HAP-1 (cell line): ENCODE measurements around the gene RAB36.

Experiments
- DNase-seq, 2 experiments: peaks; one replicate each; pipeline ENCODE4 v3.0.0-alpha.2; 2016 to 2020; ENCODE audit warnings: low spot score in 2 of 2
- H3K27me3 ChIP-seq: fragments of 250-450 bp; sonication (Bioruptor Pico); 2 replicates; pipeline ENCODE4 v1.5.1; 2020; ENCODE audit warnings: low read depth, mild to moderate bottlenecking, moderate library complexity
- H3K36me3 ChIP-seq: fragments of 250-450 bp; sonication (Bioruptor Pico); replicated peaks from 2 replicates; pipeline ENCODE4 v1.5.1; 2020; ENCODE audit warnings: mild to moderate bottlenecking
- H3K4me1 ChIP-seq: fragments of 250-450 bp; sonication (Bioruptor Pico); 2 replicates; pipeline ENCODE4 v1.5.1; 2020; ENCODE audit warnings: mild to moderate bottlenecking
- H3K4me3 ChIP-seq: fragments of 250-450 bp; sonication (Bioruptor Pico); 2 replicates; pipeline ENCODE4 v1.5.1; 2020; ENCODE audit warnings: mild to moderate bottlenecking, moderate library complexity
- H3K9me3 ChIP-seq: fragments of 250-450 bp; sonication (Bioruptor Pico); 2 replicates; pipeline ENCODE4 v1.5.1; 2020; ENCODE audit warnings: mild to moderate bottlenecking, moderate library complexity
- in situ Hi-C: fragments of 300-500 bp; cut with MboI; formaldehyde crosslinking; loops from 3 replicates; pipeline ENCODE4 v1.14.3; 2020; ENCODE audit warnings: low sequenced_read_pairs, inconsistent platforms, mixed read lengths

The RAB36 gene

DNA sequence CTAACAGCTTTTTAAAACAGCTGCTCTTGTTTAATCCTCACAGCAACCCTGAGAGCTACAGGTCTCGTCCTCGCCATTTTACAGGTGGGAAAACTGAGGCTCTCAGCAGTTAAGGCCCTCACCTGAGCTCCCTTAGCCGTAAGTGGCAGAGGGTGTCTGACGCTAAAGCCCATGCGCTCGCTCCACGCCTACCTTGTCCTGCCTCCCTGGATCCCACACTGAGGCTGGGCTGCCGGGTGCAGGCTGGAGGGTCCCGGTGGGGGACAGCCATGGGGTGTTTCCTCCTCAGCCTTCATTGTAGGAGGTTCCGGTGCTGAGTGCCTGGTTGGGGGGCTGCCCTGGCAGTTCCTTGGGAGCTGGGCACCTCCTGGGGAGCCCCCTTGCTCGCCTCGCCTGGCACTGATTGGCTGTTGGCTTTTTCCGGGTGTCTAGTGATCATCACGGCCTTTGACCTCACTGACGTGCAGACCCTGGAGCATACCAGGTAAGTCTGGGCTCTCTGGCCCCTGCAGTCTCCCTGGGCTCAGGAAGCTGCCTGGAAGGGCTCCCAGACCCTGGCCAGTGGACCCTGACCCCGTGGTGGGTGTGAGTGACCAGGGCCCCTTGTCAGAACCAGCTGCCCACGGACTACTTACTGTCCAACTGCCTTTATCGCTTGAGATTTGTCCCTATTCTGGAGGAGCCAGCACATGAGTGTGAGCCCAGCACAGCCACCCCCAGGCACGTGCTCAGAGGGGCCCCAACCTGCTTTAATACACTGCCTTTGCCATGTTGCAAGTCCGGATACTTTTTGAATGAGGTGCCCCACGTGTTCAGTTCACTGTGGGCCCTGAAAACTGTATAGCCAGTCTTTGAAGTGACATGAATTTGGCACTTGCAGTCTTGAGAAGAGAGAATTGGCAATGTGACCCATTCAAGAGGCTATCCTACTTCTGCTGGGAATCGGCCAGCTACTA lies 12.6 kb downstream of the RAB36 start:
- H3K36me3 ChIP-seq: no peaks in the 10 kb centered on the region
- H3K4me3 ChIP-seq: no peak overlapping the region
- H3K4me1 ChIP-seq: no peaks in the 10 kb centered on the region; the same call in 1 of the 2 replicates
- no peaks in the 10 kb centered on the region for H3K9me3 ChIP-seq
- in situ Hi-C loops: no loop called here
- DNase-seq: no peak
- no peaks in the 10 kb centered on the region for H3K27me3 ChIP-seq

DNA sequence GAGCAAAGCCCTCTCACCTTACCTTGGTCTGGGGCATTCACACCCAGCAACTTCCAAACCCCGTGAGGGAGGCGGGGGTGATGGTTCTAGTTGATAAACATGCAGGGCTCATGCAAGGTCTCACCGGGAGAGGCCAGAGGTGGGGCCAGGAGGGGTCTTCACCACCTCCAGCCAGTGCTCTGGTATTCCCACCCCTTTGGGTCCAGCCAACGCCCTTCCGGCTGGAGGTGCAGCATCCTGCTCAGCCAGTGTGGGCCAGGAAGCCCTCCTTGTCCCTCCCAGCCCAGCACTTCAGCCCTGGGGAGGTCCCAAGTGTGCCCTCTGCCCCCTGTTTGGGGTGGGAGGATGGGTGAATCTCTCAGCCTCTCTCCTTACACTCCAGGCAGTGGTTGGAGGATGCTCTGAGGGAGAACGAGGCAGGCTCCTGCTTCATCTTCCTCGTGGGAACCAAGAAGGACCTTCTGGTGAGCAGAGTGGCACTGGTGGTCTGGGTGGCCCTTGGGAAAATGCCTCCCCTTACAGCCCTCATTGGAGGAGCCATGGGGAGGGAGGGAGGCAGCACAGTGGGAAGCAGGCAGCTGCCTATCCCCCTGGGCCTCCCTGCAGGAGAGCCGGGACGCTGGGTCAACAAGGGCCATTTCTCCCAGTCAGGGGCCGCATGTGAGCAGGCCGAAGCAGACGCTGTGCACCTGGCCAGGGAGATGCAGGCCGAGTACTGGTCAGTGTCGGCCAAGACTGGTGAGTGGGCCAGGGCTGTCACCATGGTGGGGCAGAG lies 13.4 kb downstream of the RAB36 start:
- in situ Hi-C loops: no loop called here
- Histone ChIP-seq H3K27me3 (no peaks in the 10 kb centered on the region), H3K4me3 (no peak overlapping the region), H3K36me3 (no peaks in the 10 kb centered on the region), H3K9me3 (no peaks in the 10 kb centered on the region), H3K4me1 (no peaks in the 10 kb centered on the region; the same call in 1 of the 2 replicates)
- DNase-seq: no peak

DNA sequence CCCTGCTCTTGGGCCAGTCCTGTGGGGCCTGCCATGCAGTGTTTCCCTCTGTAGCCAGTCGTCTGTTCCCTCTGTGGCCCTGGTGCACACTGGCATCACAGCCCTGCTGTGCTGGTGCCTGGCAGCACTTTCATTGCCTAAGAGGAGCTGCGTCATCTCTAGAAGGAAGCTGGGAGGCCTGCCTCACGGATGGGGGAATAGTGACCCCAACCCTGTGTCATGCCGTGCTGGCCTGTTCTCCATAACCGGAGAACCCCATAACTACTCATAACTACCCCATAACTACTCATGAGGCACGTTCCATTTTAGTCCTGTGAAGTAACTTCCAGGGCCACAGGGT lies 14.0 kb downstream of the RAB36 start:
- Histone ChIP-seq H3K36me3 (no peaks in the 10 kb centered on the region), H3K4me3 (no peak overlapping the region), H3K9me3 (no peaks in the 10 kb centered on the region; the same call in 1 of the 2 replicates), H3K27me3 (no peaks in the 10 kb centered on the region), H3K4me1 (no peaks in the 10 kb centered on the region; the same call in 1 of the 2 replicates)
- DNase-seq: no peak
- in situ Hi-C loops: no loop called here

DNA sequence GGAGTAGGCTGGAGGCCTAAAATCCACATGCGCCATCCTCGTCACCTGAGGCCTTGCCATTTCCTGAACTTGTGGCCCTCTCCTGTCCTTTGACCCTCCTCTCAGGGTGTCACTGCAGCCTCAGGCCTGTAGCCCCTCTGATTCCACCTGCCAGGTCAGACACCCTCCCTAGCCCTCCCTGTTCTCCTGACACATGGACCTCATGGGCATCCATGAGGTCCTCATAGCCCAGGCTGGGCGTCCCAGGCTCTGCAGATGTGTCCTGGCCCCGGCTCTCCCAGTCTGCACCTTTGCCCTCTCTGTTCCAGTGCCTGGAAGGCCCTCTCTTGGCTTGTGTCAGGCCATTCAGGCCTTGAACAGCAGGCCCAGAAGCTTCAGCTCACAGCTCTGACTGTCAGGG lies 15.8 kb downstream of the RAB36 start:
- H3K27me3 ChIP-seq: no peaks in the 10 kb centered on the region
- no peak for DNase-seq
- no peaks in the 10 kb centered on the region for H3K36me3 ChIP-seq
- in situ Hi-C loops: no loop called here
- no peaks in the 10 kb centered on the region; the same call in 1 of the 2 replicates for H3K4me1 ChIP-seq
- H3K4me3 ChIP-seq: no peak overlapping the region
- H3K9me3 ChIP-seq: no peaks in the 10 kb centered on the region; the same call in 1 of the 2 replicates

DNA sequence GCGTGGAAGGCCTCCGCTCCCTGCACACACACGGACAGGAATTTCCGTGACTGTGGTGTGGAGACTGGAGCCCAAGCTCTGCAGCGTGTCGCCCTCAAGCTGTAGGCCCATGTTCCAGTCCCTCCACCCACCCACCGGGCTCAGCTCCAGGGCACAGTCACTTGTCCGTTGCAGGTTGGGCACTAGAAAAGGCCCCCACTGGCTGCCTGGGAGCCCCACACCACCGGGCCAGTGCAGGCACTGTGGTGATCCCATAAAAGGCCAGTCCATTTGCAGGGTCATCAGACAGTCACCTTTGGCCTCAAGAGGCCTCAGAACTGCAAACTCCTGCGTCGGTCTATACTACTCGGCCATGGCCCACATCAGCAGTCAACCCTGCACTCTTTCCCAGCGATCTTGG lies 16.3 kb downstream of the RAB36 start:
- in situ Hi-C loops: no loop called here
- Histone ChIP-seq H3K27me3 (no peaks in the 10 kb centered on the region), H3K36me3 (no peaks in the 10 kb centered on the region), H3K9me3 (no peaks in the 10 kb centered on the region; the same call in 1 of the 2 replicates), H3K4me3 (no peak overlapping the region), H3K4me1 (no peaks in the 10 kb centered on the region; the same call in 1 of the 2 replicates)
- DNase-seq: no peak

DNA sequence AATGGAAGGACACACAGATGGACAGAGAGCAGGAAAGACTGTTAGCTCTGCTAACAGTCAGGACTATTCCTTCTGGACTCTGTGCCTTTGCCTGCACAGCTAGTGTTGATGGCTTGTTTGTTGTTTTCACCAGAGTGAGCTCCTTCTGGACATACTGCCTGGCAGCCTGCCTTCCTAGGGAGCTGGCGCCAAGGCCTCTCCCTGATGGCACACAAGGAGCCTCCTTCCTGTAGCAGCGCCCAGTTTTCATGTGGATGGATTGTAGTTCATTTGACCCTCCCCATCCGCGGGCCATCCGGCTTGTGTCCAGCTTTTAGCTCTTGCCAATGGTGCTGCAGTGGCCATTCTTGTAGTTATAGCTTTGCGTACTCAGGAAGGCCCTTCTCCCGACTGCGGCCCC lies 18.4 kb downstream of the RAB36 start:
- DNase-seq: no peak
- in situ Hi-C loops: no loop called here
- H3K9me3 ChIP-seq: no peaks in the 10 kb centered on the region; the same call in 1 of the 2 replicates
- H3K36me3 ChIP-seq: no peaks in the 10 kb centered on the region
- no peak overlapping the region for H3K4me3 ChIP-seq
- H3K4me1 ChIP-seq: no peaks in the 10 kb centered on the region
- no peaks in the 10 kb centered on the region for H3K27me3 ChIP-seq

DNA sequence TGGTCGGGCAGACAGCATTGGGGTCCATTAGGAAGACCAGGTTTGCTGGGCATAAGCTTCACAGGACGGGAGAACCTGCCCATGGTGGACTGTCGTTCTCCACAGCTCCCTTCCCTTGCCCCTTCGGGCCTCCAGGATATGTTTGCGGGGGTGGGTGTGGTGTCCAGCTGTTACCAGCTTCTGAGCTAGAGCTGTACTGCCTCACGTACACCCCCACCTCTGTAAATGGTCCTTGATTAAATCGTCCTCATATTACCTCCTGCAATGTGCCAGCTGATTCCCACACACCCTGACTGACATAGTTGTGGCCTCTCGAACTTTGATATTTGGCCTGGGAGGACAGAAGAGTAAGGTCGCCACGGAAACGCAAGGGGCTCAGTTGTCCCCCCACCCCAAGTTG lies 18.8 kb downstream of the RAB36 start:
- Histone ChIP-seq H3K4me3 (no peak overlapping the region), H3K4me1 (no peaks in the 10 kb centered on the region), H3K36me3 (no peaks in the 10 kb centered on the region), H3K27me3 (no peaks in the 10 kb centered on the region), H3K9me3 (no peaks in the 10 kb centered on the region; the same call in 1 of the 2 replicates)
- in situ Hi-C loops: no loop called here
- no peak for DNase-seq

DNA sequence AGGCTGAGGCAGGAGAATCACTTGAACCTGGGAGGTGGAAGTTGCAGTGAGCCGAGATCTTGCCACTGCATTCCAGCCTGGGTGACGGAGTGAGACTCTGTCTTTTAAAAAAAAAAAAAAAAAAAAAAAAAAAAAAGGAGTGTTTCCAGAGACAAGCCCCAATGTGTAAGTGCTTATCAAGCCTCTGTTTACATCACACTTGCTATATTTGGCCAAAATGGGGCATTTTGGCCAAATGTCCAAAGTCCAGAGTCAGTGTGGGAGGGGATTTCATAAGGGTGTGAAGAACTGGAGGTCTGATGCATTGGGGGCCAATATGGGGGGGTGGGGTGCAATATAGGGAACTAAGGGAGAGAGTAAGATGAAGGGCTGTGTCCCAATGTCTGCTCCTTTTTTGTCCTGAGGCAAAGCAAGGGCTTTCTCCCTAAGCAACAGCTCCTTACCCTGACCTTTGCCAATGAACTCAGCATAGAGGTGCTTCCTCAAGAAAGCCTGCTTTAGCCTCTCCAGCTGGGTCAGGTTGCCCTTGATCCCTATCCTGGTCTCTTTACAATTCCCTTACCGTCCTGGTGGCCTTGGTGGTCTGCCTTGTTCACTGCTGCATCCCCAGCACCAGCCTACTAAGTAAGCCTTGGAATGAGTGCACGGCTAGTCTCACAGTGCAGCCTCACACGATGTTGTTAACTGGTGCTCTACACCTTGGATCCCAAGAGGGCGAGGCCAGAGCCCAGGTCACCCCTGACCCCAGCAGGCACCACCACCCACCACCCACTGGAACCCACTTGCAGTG lies 21.0 kb downstream of the RAB36 start:
- DNase-seq: no peak
- in situ Hi-C loops: no loop called here
- H3K27me3 ChIP-seq: no peaks in the 10 kb centered on the region

DNA sequence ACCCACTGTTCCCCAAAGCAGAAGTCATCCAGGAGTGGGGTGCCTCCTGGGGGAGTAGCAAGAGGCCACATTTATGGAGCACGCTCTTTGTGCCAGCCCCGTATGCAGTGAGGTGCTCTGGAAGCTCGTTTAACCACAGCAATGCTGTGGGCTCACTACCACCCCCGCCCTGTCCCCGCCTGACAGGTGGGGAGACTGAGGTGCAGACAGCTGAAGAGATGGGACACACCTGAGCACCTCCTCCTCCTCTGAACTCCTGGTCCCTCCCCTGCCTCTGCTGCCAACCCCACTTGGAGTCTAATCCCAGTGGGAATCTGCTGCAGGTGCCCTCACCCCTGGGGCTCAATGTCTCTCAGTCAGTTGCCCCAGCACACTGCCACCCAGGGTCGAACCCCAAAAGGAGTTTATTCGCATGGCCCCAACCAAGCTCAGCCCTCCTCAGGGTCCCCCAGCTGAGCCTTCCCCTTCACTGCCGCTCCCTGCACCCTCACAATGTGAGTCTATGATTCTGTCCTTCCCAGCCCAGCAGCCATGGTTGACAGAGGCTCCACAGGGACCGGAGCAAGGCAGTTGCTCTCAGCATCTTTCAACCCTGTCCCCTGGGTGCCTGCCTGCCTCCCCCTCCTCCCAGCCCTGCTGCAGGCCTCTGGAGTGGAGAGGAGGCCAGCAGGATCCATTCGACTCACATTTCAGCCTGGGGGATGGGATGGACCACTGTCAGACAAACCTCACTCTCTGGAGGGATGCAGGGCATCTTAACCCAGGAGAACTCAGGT lies 21.8 kb downstream of the RAB36 start:
- Histone ChIP-seq H3K27me3 (no peaks in the 10 kb centered on the region), H3K36me3 (no peaks in the 10 kb centered on the region), H3K4me3 (no peak overlapping the region), H3K9me3 (no peaks in the 10 kb centered on the region; the same call in 1 of the 2 replicates), H3K4me1 (no peaks in the 10 kb centered on the region)
- no peak for DNase-seq
- in situ Hi-C loops: no loop called here

More for the DNA sequence above, 21.0 kb downstream of the RAB36 start:
- Histone ChIP-seq H3K4me3 (no peak overlapping the region), H3K36me3 (no peaks in the 10 kb centered on the region), H3K4me1 (no peaks in the 10 kb centered on the region), H3K9me3 (no peaks in the 10 kb centered on the region; the same call in 1 of the 2 replicates)

DNA sequence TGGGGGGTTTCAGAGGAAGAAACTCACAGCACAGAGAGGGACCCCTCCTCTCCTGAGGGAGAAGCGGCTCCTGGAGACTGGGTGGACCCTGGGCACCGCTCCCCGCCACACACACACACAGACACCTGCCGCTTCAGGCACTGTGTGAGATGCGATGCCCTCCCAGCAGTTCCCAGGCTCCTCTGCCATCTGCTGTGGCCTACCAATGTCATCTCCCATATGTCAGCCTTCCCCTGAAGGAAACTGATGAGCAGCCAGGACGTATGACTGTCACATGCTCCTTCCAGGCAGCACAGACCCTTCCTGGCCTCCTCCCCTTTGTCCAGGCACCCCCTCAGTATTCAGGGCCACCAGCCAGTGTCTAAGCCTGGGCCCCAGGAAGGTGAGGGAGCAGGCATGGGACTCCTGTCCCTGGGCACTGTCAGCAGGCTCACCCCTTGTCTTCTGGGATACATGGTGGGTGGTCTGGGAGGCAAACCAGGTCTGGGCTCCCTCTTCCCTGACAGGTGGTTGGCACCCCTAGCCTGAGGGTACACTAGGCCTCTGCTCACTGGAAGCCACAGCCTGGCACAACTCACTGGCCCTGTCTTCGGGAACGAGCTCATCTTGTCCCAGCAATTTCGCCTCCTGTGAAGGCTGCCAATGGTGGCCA lies 23.2 kb downstream of the RAB36 start:
- H3K9me3 ChIP-seq: no peaks in the 10 kb centered on the region; the same call in 1 of the 2 replicates
- in situ Hi-C loops: no loop called here
- H3K4me1 ChIP-seq: no peaks in the 10 kb centered on the region
- no peak for DNase-seq
- no peaks in the 10 kb centered on the region for H3K36me3 ChIP-seq
- no peak overlapping the region for H3K4me3 ChIP-seq
- no peaks in the 10 kb centered on the region for H3K27me3 ChIP-seq

DNA sequence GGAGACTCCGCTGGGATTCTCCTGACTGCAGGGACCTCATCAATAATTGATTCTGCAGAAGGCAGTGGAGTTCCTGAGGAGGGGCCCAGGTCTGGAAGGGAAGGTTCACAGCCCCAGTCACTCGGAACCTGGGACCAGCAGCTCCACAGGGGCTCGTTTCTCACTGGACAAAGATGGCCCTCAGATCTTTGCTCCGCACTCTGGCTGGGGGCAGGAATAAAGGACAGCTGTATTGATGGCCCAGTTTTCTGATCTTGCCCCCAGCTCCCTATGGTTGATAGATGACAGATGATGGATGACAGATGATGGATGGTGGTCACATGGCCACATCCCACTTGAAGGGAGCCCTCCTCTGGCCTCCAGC lies 23.7 kb downstream of the RAB36 start:
- Histone ChIP-seq H3K36me3 (no peaks in the 10 kb centered on the region), H3K9me3 (no peaks in the 10 kb centered on the region; the same call in 1 of the 2 replicates), H3K4me3 (no peak overlapping the region), H3K4me1 (no peaks in the 10 kb centered on the region), H3K27me3 (no peaks in the 10 kb centered on the region)
- in situ Hi-C loops: no loop called here
- DNase-seq: no peak

DNA sequence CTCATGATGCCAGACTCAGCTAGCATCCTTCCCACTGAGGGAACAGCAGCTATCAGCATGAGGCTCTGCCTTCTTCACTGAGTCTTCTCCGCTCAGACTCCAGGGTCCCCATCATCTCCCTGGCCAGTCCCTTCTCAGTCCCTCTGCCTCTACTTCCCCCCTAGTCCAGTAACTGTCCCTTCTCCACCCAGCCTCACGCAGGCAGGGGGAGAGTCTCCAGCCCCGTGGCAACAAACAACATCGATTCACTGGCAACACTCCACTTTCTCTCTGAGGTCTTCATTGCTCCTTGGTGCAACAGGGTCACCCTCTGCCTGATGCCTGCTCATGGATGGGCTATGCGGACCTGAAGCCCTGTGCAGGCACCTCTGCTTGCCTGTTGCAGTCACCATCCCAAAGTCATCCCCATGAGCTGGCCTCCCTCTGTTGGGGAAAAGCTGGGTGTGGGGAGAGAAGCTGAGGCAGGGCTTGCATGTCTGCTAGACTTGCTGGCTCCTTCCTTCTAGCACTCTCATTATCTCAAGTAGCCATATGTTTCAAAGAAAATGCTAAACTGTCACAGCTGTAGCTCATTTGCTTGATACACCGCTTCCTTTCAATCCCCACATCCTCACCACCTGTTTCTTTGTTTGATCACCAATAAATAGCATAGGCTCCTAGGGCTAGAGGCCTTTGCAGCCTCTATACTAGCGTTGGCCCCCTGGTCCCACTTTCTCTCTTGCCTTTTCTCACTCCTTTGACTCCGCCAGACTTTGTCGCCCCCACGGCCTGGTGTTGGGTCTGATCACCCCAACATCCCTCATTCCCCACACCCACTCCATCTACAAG lies 30.8 kb downstream of the RAB36 start:
- no peak for DNase-seq

More for the DNA sequence above, 30.8 kb downstream of the RAB36 start:
- in situ Hi-C loops: loop anchor here (5.0 kb wide), 1 partner anchor 101 kb away; no protein-coding TSS in a partner anchor
- no peaks in the 10 kb centered on the region for H3K9me3 ChIP-seq
- no peaks in the 10 kb centered on the region for H3K27me3 ChIP-seq
- no peaks in the 10 kb centered on the region for H3K36me3 ChIP-seq
- peaks cover 3% of the 10 kb centered on the region; the same call in 1 of the 2 replicates for H3K4me1 ChIP-seq
- no peak overlapping the region for H3K4me3 ChIP-seq
